Fibroblast of pulmonary artery (primary cell): ENCODE results near the gene NUCB1.
"Not testable (repeated sequence)": the region's sequence is repeated elsewhere in the genome, so short reads cannot be mapped to it uniquely, and the experiment has no call there.

Experiments
- DNase-seq: peaks from one replicate; pipeline ENCODE4 v3.0.0-alpha.2; 2010; ENCODE audit warnings: low read depth
- H3K4me3 ChIP-seq: replicated peaks from 2 replicates; pipeline ENCODE4 v1.5.1; 2011; ENCODE audit warnings: low read depth, mild to moderate bottlenecking, control low read depth, low read length, moderate library complexity
- CTCF ChIP-seq: IDR thresholded peaks from 2 replicates; pipeline ENCODE4 v1.5.1; 2011; ENCODE audit warnings: mild to moderate bottlenecking, control low read depth, low read length, inconsistent platforms; ENCODE audit errors: missing control alignments

Gene NUCB1

GRCh38 chr19:48900477-48901406 is 630 bp downstream of the NUCB1 start:
- DNase-seq, result peak; percentile 61
- H3K4me3 ChIP-seq, result peak overlapping the region; percentile 99
- no peak for TF ChIP-seq CTCF

- H3K4me3 ChIP-seq, DNase-seq: not testable (repeated sequence)
Measured at GRCh38 chr19:48902291-48902690, 2.2 kb downstream of the NUCB1 start.

- not testable (repeated sequence) for DNase-seq, H3K4me3 ChIP-seq
Measured at GRCh38 chr19:48903788-48904187, 3.7 kb downstream of the NUCB1 start.

- H3K4me3 ChIP-seq, result no peak overlapping the region
- DNase-seq, result no peak
- no peak for TF ChIP-seq CTCF
Measured at GRCh38 chr19:48905664-48906063, 5.6 kb downstream of the NUCB1 start.

- DNase-seq, result no peak
- no peak for TF ChIP-seq CTCF
- H3K4me3 ChIP-seq, result no peak overlapping the region
Measured at GRCh38 chr19:48906324-48906723, 6.2 kb downstream of the NUCB1 start.

- no peak for TF ChIP-seq CTCF
- no peak overlapping the region for H3K4me3 ChIP-seq
- DNase-seq, result no peak
Measured at GRCh38 chr19:48907671-48908070, 7.6 kb downstream of the NUCB1 start.

GRCh38 chr19:48909424-48910077 is 9.4 kb downstream of the NUCB1 start:
- H3K4me3 ChIP-seq, DNase-seq: not testable (repeated sequence)

- H3K4me3 ChIP-seq, result no peak overlapping the region
- TF ChIP-seq CTCF, result no peak
- no peak for DNase-seq
Measured at GRCh38 chr19:48910803-48911202, 10.7 kb downstream of the NUCB1 start.
